ENCODE data around the gene KCNK6. TPM values are rescaled to one million over a fixed set of nuclear protein-coding genes. Genes with fewer than 3 reads are reported as not detected.

KCNK6 gene
- total RNA-seq, 1 donor from 2014 or later = 16.2 TPM

GRCh38 chr19:38375098-38375493, 55.5 kb downstream of the KCNK6 start:
- DNase-seq (ENCODE audit: extremely low spot score in 2 of 2) = no peak
- H3K36me3 ChIP-seq = peaks cover 0 to 21% of the 10 kb centered on the region in 2 donors
- intact Hi-C loops (cut with DNase I) = no loop called here
- H3K4me1 ChIP-seq = peaks cover 29% of the 10 kb centered on the region
- H3K27ac ChIP-seq = peak overlapping the region; percentile 88
- peak overlapping the region; percentile 92 to 97 for H3K4me3 ChIP-seq
- TF ChIP-seq POLR2AphosphoS5 (IDR thresholded peaks at IDR 0.05; ENCODE audit: insufficient read depth in 1 of 2, low read depth in 1 of 2) (no peak), POLR2A (IDR thresholded peaks at IDR 0.05) (no peak), CTCF (IDR thresholded peaks at IDR 0.05) (no peak)
- H3K9me3 ChIP-seq = no peaks in the 10 kb centered on the region
- no peaks in the 10 kb centered on the region for H3K27me3 ChIP-seq

GRCh38 chr19:38375748-38376147, 56.1 kb downstream of the KCNK6 start:
- no peak for DNase-seq (ENCODE audit: extremely low spot score in 2 of 2)
- Histone ChIP-seq H3K4me1 (peaks cover 29% of the 10 kb centered on the region), H3K27ac (peak overlapping the region; percentile 88), H3K36me3 (peaks cover 0 to 28% of the 10 kb centered on the region in 2 donors), H3K4me3 (peak overlapping the region; percentile 92 to 97), H3K9me3 (no peaks in the 10 kb centered on the region), H3K27me3 (no peaks in the 10 kb centered on the region)
- intact Hi-C loops (cut with DNase I) = no loop called here
- TF ChIP-seq POLR2AphosphoS5 (IDR thresholded peaks at IDR 0.05; ENCODE audit: insufficient read depth in 1 of 2, low read depth in 1 of 2) (no peak), CTCF (IDR thresholded peaks at IDR 0.05) (no peak), POLR2A (IDR thresholded peaks at IDR 0.05) (no peak)

- Histone ChIP-seq H3K9me3 (no peaks in the 10 kb centered on the region), H3K4me1 (peaks cover 29% of the 10 kb centered on the region), H3K27me3 (no peaks in the 10 kb centered on the region), H3K4me3 (no peak overlapping the region), H3K27ac (no peak overlapping the region), H3K36me3 (peaks cover 0 to 36% of the 10 kb centered on the region in 2 donors)
- intact Hi-C loops (cut with DNase I) = no loop called here
- DNase-seq (ENCODE audit: extremely low spot score in 2 of 2) = no peak
- TF ChIP-seq POLR2AphosphoS5 (IDR thresholded peaks at IDR 0.05; ENCODE audit: insufficient read depth in 1 of 2, low read depth in 1 of 2) (no peak), POLR2A (IDR thresholded peaks at IDR 0.05) (no peak)
These were observed 56.9 kb downstream of the KCNK6 start for GRCh38 chr19:38376576-38376975.

GRCh38 chr19:38377052-38377451, 57.4 kb downstream of the KCNK6 start:
- peaks cover 0 to 41% of the 10 kb centered on the region in 2 donors for H3K36me3 ChIP-seq
- no peak overlapping the region for H3K27ac ChIP-seq
- no peak overlapping the region for H3K4me3 ChIP-seq
- TF ChIP-seq POLR2AphosphoS5 (IDR thresholded peaks at IDR 0.05; ENCODE audit: insufficient read depth in 1 of 2, low read depth in 1 of 2) (no peak), CTCF (IDR thresholded peaks at IDR 0.05) (no peak), POLR2A (IDR thresholded peaks at IDR 0.05) (no peak)
- no peaks in the 10 kb centered on the region for H3K9me3 ChIP-seq
- intact Hi-C loops (cut with DNase I) = no loop called here
- H3K4me1 ChIP-seq = peaks cover 29% of the 10 kb centered on the region
- H3K27me3 ChIP-seq = no peaks in the 10 kb centered on the region
- DNase-seq (ENCODE audit: extremely low spot score in 2 of 2) = no peak

- Histone ChIP-seq H3K36me3 (peaks cover 0 to 59% of the 10 kb centered on the region in 2 donors), H3K27me3 (no peaks in the 10 kb centered on the region), H3K9me3 (no peaks in the 10 kb centered on the region), H3K4me1 (peaks cover 29% of the 10 kb centered on the region), H3K4me3 (no peak overlapping the region), H3K27ac (no peak overlapping the region)
- intact Hi-C loops (cut with DNase I) = no loop called here
- TF ChIP-seq POLR2AphosphoS5 (IDR thresholded peaks at IDR 0.05; ENCODE audit: insufficient read depth in 1 of 2, low read depth in 1 of 2) (no peak), CTCF (IDR thresholded peaks at IDR 0.05) (no peak), POLR2A (IDR thresholded peaks at IDR 0.05) (no peak)
- DNase-seq (ENCODE audit: extremely low spot score in 2 of 2) = no peak
These were observed 59.2 kb downstream of the KCNK6 start for GRCh38 chr19:38378866-38379265.
